Activated naive CD4-positive, alpha-beta T cell (primary cell): ENCODE results near the gene POLR1H.
"Not testable (repeated sequence)": the region's sequence is repeated elsewhere in the genome, so short reads cannot be mapped to it uniquely, and the experiment has no call there.

Experiments
- DNase-seq, 4 experiments: peaks; one replicate each; lab custom pipeline; 2025; lab: John Stamatoyannopoulos, UW

Gene POLR1H

GRCh38 chr6:30061092-30061857 lies at the start of gene POLR1H:
Gene POLR1H, plus strand, starts transcription at chr6:30061265. Its CDS starts 260 bp downstream, at chr6:30061525.
- peak; percentile 55 to 74 (median 66) for DNase-seq

GRCh38 chr6:30013291-30013922 lies 47.7 kb upstream of the POLR1H start:
- no peak for DNase-seq

GRCh38 chr6:30019819-30020218 lies 41.2 kb upstream of the POLR1H start:
- DNase-seq, result no peak

GRCh38 chr6:30020626-30021025 lies 40.4 kb upstream of the POLR1H start:
- DNase-seq, result no peak

- DNase-seq, result no peak
These were observed 38.9 kb upstream of the POLR1H start for GRCh38 chr6:30022189-30022588.

GRCh38 chr6:30022712-30023111 lies 38.4 kb upstream of the POLR1H start:
- DNase-seq, result not testable (repeated sequence)

GRCh38 chr6:30025186-30025585 lies 35.9 kb upstream of the POLR1H start:
- DNase-seq, result no peak

GRCh38 chr6:30029588-30029987 lies 31.5 kb upstream of the POLR1H start:
- DNase-seq, result no peak

- DNase-seq, result no peak
These were observed 29.7 kb upstream of the POLR1H start for GRCh38 chr6:30031381-30031780.

GRCh38 chr6:30033440-30033839 lies 27.6 kb upstream of the POLR1H start:
- not testable (repeated sequence) for DNase-seq

- no peak for DNase-seq
These were observed 25.3 kb upstream of the POLR1H start for GRCh38 chr6:30035784-30036183.

- no peak for DNase-seq
These were observed 23.8 kb upstream of the POLR1H start for GRCh38 chr6:30037182-30037788.

GRCh38 chr6:30041221-30041620 lies 19.8 kb upstream of the POLR1H start:
- DNase-seq, result no peak

GRCh38 chr6:30041821-30042220 lies 19.2 kb upstream of the POLR1H start:
- no peak for DNase-seq

GRCh38 chr6:30042476-30042875 lies 18.6 kb upstream of the POLR1H start:
- DNase-seq, result no peak

- no peak for DNase-seq
These were observed 18.2 kb upstream of the POLR1H start for GRCh38 chr6:30042914-30043313.

- no peak for DNase-seq
These were observed 17.3 kb upstream of the POLR1H start for GRCh38 chr6:30043744-30044143.

GRCh38 chr6:30044630-30045029 lies 16.4 kb upstream of the POLR1H start:
- DNase-seq, result no peak

GRCh38 chr6:30047220-30047619 lies 13.8 kb upstream of the POLR1H start:
- DNase-seq, result no peak

- no peak for DNase-seq
These were observed 7.4 kb upstream of the POLR1H start for GRCh38 chr6:30053682-30054081.

GRCh38 chr6:30055513-30055912 lies 5.6 kb upstream of the POLR1H start:
- no peak for DNase-seq

GRCh38 chr6:30060606-30061091 lies 416 bp upstream of the POLR1H start:
- DNase-seq, result peak in 1 of 4 experiments; percentile 6

- DNase-seq, result no peak
These were observed 893 bp downstream of the POLR1H start for GRCh38 chr6:30061858-30062458.
